HFFc6 (cell line): Measurements from ENCODE around the gene FBP2. TPM values are rescaled to one million over a fixed set of nuclear protein-coding genes. Genes with fewer than 3 reads are reported as not detected.
A peak's percentile ranks its signal among the peaks of the same experiment; 100 is the strongest.

Experiments used
- DNase-seq: peaks from one replicate; pipeline ENCODE4 v3.0.0-alpha.2; 2018
- H3K27ac Mint-ChIP-seq: 2 replicates; pipeline ENCODE4 v1.8.0; 2020; ENCODE audit warnings: mild to moderate bottlenecking, mixed read lengths
- H3K27me3 Mint-ChIP-seq: 2 replicates; pipeline ENCODE4 v1.8.0; 2021; ENCODE audit warnings: mild to moderate bottlenecking, moderate library complexity, mixed read lengths; ENCODE audit not compliant: insufficient read depth
- H3K36me3 Mint-ChIP-seq: 2 replicates; pipeline ENCODE4 v1.8.0; 2021; ENCODE audit warnings: low read depth, mixed read lengths
- H3K4me1 Mint-ChIP-seq: 2 replicates; pipeline ENCODE4 v1.8.0; 2020; ENCODE audit warnings: low read depth, mixed read lengths
- H3K4me3 Mint-ChIP-seq: 2 replicates; pipeline ENCODE4 v1.8.0; 2020; ENCODE audit warnings: mild to moderate bottlenecking, moderate library complexity, mixed read lengths
- H3K9me3 Mint-ChIP-seq: 2 replicates; pipeline ENCODE4 v1.8.0; 2020; ENCODE audit warnings: mild to moderate bottlenecking, mixed read lengths
- long read RNA-seq: library from polyadenylated mRNA; unstranded; transcript quantifications from one replicate; pipeline ENCODE4 v2.0.0, GENCODE V29; 2019
- total RNA-seq, 6 experiments: library from RNA; stranded (reverse); fragmentation: NEBNext Ultra II Directional; extraction: Animal tissue kit (Norgen Biotek cat#: 25700); gene quantifications; 2 replicates in 1 of 6; 3 replicates in 5 of 6; pipeline ENCODE4 v1.2.3, GENCODE V29; 2021
- TF ChIP-seq, protein P1 (sequence below): fragments of 200-600 bp; sonication (generic); IDR thresholded peaks from 2 replicates; pipeline ENCODE4 v1.5.0; 2021; ENCODE audit warnings: antibody characterized with exemption, mild to moderate bottlenecking

The FBP2 gene
- not detected for total RNA-seq
- long read RNA-seq, result 0 reads

DNA sequence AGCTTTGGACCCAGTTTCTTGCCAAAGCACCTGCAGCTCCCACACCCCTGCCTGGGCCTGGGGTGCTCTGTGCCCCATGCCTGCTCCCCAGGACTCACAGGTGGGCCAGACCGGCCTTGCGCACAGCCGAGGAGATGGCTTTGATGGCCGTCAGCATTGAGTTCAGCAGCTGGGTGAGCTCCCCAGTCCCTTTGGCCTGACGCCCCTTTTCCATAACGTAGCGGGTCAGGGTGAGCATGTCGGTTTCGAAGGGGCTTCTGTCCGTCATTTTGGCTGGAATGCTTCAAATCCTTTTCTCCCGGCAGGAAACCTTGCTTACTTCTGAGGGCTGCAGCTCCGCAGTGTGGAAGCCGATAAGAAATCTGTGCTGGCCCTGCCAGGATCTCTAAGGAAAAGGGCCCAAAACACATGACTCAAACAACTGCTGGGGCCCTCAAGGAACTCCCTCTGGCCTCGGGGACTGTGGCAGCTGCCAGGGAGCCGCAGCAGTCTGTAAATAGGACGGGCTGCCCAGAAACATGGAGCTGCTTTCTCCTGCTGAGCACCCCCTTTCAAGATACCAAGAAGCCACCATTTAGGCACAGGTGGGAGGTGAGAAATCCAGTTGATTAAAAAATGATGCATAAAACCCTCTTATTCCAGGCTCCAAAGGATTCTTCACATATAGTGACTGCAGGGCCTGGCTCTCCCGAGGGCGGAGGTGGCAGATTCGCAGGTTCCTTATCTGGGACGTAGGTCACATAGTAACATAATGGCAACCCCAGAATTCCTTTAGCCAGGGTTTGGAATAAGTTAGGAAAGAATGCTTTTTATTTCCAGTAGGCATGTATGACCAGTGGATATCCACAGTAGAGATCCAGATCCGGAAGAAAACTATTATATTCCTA, at the start of gene FBP2:
FBP2 (minus strand) TSS at position 366 of the 887 bp plus-strand sequence; CDS start at position 268, 98 bp downstream.
- peaks cover 37% of the 10 kb centered on the region for H3K27me3 Mint-ChIP-seq
- DNase-seq, result no peak
- H3K4me3 Mint-ChIP-seq, result no peak within 1 kb of the TSS
- H3K36me3 Mint-ChIP-seq, result no peaks in the 10 kb centered on the region
- TF ChIP-seq, protein P1, sequence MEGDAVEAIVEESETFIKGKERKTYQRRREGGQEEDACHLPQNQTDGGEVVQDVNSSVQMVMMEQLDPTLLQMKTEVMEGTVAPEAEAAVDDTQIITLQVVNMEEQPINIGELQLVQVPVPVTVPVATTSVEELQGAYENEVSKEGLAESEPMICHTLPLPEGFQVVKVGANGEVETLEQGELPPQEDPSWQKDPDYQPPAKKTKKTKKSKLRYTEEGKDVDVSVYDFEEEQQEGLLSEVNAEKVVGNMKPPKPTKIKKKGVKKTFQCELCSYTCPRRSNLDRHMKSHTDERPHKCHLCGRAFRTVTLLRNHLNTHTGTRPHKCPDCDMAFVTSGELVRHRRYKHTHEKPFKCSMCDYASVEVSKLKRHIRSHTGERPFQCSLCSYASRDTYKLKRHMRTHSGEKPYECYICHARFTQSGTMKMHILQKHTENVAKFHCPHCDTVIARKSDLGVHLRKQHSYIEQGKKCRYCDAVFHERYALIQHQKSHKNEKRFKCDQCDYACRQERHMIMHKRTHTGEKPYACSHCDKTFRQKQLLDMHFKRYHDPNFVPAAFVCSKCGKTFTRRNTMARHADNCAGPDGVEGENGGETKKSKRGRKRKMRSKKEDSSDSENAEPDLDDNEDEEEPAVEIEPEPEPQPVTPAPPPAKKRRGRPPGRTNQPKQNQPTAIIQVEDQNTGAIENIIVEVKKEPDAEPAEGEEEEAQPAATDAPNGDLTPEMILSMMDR, result no peak
- H3K9me3 Mint-ChIP-seq, result no peaks in the 10 kb centered on the region
- H3K27ac Mint-ChIP-seq, result no peak within 1 kb of the TSS
- no peaks in the 10 kb centered on the region for H3K4me1 Mint-ChIP-seq

DNA sequence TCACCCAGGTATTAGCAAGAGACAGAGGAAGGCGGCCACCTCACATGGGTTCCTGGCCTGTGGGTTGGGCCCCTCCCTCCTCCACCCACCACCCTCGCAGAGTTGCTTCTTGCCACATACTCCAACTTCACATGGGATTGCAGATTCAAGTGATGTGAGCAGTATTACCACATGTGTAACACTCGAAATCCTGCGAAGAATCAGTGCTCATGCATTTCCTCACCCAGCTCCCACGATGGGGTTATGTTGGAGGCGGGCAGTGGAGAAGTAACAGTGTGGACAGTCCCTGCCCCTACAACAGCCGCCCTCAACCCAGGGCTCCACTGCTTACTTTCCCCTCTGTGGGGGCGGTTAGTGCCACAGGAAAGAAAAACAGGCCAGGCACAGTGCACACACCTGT, 49.6 kb upstream of the FBP2 start:
- TF ChIP-seq, protein P1, result no peak
- no peak for DNase-seq
- peaks cover 35% of the 10 kb centered on the region for H3K27me3 Mint-ChIP-seq
- peaks cover 8% of the 10 kb centered on the region for H3K4me1 Mint-ChIP-seq
- H3K9me3 Mint-ChIP-seq, result no peaks in the 10 kb centered on the region
- H3K27ac Mint-ChIP-seq, result no peak overlapping the region
- H3K4me3 Mint-ChIP-seq, result no peak overlapping the region
- peaks cover 3% of the 10 kb centered on the region; the same call in 1 of the 2 replicates for H3K36me3 Mint-ChIP-seq

DNA sequence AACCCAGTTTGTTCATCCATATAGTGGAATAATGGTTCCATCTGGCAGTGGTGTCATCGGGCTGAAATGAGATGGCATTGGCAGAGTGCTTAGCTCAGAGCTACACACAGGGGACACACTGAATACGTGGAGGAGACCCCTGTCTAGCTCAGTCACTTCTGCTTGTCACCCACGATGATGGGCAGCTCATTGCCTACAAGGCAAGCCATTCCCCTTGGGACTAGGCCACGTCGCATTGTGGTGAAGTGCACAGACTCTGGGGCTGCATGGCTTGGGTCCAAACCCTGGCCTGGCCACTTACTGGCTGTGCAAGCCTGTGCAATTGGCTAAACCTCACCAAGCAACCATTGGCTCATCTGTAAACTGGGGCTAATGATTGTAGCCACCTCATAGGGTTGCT, 48.9 kb upstream of the FBP2 start:
- no peak for DNase-seq
- TF ChIP-seq, protein P1, result no peak
- peaks cover 3% of the 10 kb centered on the region; the same call in 1 of the 2 replicates for H3K36me3 Mint-ChIP-seq
- 0 out of 2 replicates have a peak, but pooled peaks cover 5% of the 10 kb centered on the region for H3K4me1 Mint-ChIP-seq
- H3K27me3 Mint-ChIP-seq, result peaks cover 42% of the 10 kb centered on the region
- no peaks in the 10 kb centered on the region for H3K9me3 Mint-ChIP-seq
- H3K4me3 Mint-ChIP-seq, result no peak overlapping the region
- H3K27ac Mint-ChIP-seq, result no peak overlapping the region

GRCh38 chr9:94639999-94640376, 46.4 kb upstream of the FBP2 start:
- Mint-ChIP-seq H3K4me3 (no peak overlapping the region; the same call in 1 of the 2 replicates), H3K36me3 (peaks cover 3% of the 10 kb centered on the region; the same call in 1 of the 2 replicates), H3K27me3 (peaks cover 45% of the 10 kb centered on the region), H3K27ac (no peak overlapping the region), H3K4me1 (0 out of 2 replicates have a peak, but pooled peaks cover 5% of the 10 kb centered on the region), H3K9me3 (no peaks in the 10 kb centered on the region)
- TF ChIP-seq, protein P1, result no peak
- no peak for DNase-seq

DNA sequence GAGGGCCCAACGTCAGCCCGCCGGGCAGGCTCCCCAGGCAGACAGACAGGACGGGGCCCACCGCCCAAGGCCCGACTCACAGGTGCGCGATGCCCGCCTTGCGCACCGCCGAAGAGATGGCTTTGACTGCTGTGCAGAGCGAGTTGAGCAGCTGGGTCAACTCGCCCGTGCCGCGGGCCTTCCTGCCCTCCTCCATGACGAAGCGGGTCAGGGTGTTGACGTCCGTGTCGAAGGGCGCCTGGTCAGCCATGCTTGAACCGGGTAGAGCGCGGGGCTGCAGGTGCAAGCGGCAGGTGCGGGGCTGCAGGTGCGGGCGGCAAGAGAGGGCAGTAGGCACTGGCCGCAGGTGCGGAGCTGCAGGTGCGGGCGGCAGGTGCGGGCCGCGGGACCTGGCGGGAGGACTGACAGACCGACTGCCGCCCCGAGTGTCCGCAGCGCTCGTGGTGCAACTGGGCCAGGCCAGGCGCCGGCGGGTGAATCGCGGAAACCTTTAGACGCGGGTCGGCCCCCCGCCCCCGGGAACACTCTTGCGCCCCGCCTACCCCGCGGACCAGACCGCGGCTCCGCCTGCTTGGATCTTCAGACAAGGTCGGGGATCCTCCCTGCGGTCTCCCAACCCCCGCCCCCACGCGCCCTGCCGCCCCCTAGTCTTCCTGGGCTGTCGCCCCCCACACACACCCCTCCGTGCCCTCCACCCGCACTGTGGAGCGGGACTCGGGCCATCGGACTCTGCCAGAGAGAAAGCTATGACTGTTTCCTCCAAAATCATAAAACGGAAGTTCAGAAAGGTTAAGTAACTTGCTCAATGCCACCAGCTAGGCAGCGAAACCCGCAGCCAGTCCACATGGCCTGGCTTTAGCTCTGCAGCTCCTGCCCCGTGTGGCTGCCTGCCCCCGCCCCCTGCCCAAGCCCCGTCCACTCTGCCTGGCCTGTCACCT, 45.7 kb upstream of the FBP2 start, which contains the start of gene FBP1:
FBP1 (minus strand) TSS at position 458 of the 938 bp plus-strand sequence; CDS start at position 250, 208 bp downstream.
- no peak for DNase-seq
- peaks cover 45% of the 10 kb centered on the region for H3K27me3 Mint-ChIP-seq
- peaks cover 3% of the 10 kb centered on the region; the same call in 1 of the 2 replicates for H3K36me3 Mint-ChIP-seq

More for the DNA sequence above, 45.7 kb upstream of the FBP2 start, which contains the start of gene FBP1:
- H3K27ac Mint-ChIP-seq, result no peak within 1 kb of the TSS
- TF ChIP-seq, protein P1, result no peak
- H3K9me3 Mint-ChIP-seq, result no peaks in the 10 kb centered on the region
- 0 out of 2 replicates have a peak, but pooled peaks cover 5% of the 10 kb centered on the region for H3K4me1 Mint-ChIP-seq
- H3K4me3 Mint-ChIP-seq, result peak within 1 kb of the TSS; percentile 72
